ENCODE results near the gene CFAP65.

CFAP65 gene

GRCh38 chr2:218996937-218997336, 44.4 kb downstream of the CFAP65 start:
- no peak for TF ChIP-seq CTCF (IDR thresholded peaks at IDR 0.05; ENCODE audit: low read depth, low read length)
- no peak overlapping the region for H3K4me3 ChIP-seq (ENCODE audit: low read depth, low read length)

GRCh38 chr2:218995972-218996711, 45.2 kb downstream of the CFAP65 start:
- TF ChIP-seq CTCF (IDR thresholded peaks at IDR 0.05; ENCODE audit: low read depth, low read length), result peak; percentile 67
- H3K4me3 ChIP-seq (ENCODE audit: low read depth, low read length), result peak overlapping the region; percentile 44

- no peak overlapping the region for H3K4me3 ChIP-seq (ENCODE audit: low read depth, low read length)
- no peak for TF ChIP-seq CTCF (IDR thresholded peaks at IDR 0.05; ENCODE audit: low read depth, low read length)
Observed at GRCh38 chr2:218995561-218995960, 45.8 kb downstream of the CFAP65 start.

GRCh38 chr2:218993345-218994315, 47.7 kb downstream of the CFAP65 start, which contains the start of gene CRYBA2:
CRYBA2 (minus strand) TSS chr2:218993422; CDS start chr2:218993176, 246 bp downstream.
- peak within 1 kb of the TSS; percentile 42 for H3K4me3 ChIP-seq (ENCODE audit: low read depth, low read length)
- TF ChIP-seq CTCF (IDR thresholded peaks at IDR 0.05; ENCODE audit: low read depth, low read length), result no peak; the same call in 1 of the 2 replicates

GRCh38 chr2:218992703-218993344, 48.5 kb downstream of the CFAP65 start:
- TF ChIP-seq CTCF (IDR thresholded peaks at IDR 0.05; ENCODE audit: low read depth, low read length), result no peak
- H3K4me3 ChIP-seq (ENCODE audit: low read depth, low read length), result no peak overlapping the region

- TF ChIP-seq CTCF (IDR thresholded peaks at IDR 0.05; ENCODE audit: low read depth, low read length), result no peak
- H3K4me3 ChIP-seq (ENCODE audit: low read depth, low read length), result no peak overlapping the region
Observed at GRCh38 chr2:218992196-218992595, 49.1 kb downstream of the CFAP65 start.

Data from WI38 (cell line).